HG03280 (cell line): Measurements from ENCODE around the gene AKT1S1.
"Not testable (repeated sequence)": the region's sequence is repeated elsewhere in the genome, so short reads cannot be mapped to it uniquely, and the experiment has no call there.

ENCODE experiments used
- ATAC-seq: cut with Tn5 transposase; IDR thresholded peaks from one replicate; pipeline ENCODE4 v1.9.1; 2021; ENCODE audit warnings: mild to moderate bottlenecking, moderate library complexity; ENCODE audit not compliant: unreplicated experiment

The AKT1S1 gene

DNA sequence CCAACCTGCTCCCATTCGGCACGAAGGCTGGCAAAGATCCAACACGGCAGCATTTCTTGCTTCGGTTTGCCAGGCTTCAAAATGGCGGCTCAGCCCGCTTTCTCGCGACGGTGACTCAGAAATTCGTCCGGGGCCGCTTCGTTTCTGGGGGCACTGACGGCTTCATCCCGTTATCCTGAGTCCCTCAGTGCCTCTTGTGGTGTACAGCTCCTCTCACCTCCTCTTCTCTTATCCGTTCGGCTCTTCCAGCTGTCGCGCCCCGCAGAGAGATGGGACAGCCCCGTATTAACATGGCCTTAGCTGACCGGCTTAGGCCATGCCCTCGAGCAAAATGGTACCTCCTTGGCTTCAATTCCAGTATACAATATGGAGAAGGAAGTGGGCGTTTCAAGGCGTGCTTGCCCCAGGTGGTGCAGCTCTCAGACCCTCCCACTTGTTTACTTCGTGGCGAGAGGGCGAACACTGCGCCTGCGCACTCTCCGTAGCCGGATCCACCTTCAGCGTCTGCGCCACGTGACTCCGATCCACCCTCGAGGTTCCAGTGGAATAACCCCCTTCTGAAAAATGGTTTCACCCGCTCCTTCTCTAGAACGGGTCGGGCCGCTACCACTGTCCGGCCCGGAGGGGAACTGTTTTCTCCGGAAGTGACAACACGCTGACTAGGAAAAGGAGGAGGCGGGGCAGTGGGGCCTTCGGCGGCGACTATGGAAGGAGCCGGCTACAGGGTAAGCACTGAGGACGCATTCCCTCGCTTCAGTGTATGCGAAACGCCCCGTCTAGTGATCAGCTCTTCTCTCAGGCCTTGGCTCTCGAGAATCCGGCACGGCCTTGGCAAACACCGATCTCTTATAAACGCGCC, at the start of gene AKT1S1, which contains the start of gene TBC1D17:
AKT1S1 (minus strand) TSS at position 336 of the 859 bp plus-strand sequence. CDS start 4,060 bp downstream, outside the sequence.
TBC1D17 (plus strand) TSS at position 683 of the 859 bp plus-strand sequence; CDS start at position 705, 22 bp downstream.
- ATAC-seq = peak; percentile 52

DNA sequence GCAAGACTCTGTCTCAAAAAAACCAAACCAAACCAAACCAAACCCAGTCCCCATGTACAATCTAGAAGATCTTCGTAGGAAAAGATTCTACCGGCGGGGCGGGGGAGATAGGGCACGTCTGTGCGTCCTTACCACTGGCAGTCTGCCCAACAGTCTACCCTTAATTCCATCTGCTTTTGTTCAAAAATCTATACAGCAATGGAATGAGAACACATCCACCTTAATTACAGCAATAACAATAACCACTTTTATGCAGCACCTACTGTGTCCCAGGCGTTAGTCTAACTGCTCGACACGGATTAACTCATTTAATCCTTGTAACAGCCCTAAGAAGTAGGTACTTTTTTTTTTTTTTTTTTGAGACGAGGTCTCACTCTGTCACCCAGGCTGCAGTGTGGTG, 49.4 kb upstream of the AKT1S1 start:
- ATAC-seq = no peak

DNA sequence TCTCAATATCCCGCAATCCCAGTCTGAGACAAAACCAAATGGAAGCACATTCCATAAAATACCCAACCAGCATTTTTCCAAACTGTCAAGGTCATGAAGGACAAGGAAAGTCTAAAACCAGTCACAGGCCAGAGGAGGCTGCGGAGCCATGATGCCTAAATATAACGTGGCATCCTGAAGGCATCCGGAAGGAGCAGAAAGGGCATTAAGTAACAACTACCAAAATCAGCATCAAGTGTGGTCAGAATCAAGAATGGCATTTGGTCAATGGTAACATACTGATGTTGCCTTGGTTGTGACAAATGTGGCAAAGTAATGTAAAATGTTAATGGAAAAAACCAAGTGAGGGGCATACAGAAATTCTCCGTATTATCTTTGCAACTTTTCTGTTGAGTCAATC, 48.3 kb upstream of the AKT1S1 start:
- ATAC-seq = no peak

DNA sequence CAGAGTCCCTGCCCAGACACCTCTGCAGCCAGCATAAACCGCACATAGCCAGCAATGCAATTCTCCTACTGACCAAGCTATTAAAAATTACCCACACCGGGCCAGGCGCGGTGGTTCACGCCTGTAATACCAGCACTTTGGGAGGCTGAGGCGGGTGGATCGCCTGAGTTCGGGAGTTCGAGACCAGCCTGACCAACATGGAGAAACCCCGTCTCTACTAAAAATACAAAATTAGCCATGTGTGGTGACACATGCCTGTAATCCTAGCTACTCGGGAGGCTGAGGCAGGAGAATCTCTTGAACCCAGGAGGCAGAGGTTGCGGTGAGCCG, 47.7 kb upstream of the AKT1S1 start:
- not testable (repeated sequence) for ATAC-seq

DNA sequence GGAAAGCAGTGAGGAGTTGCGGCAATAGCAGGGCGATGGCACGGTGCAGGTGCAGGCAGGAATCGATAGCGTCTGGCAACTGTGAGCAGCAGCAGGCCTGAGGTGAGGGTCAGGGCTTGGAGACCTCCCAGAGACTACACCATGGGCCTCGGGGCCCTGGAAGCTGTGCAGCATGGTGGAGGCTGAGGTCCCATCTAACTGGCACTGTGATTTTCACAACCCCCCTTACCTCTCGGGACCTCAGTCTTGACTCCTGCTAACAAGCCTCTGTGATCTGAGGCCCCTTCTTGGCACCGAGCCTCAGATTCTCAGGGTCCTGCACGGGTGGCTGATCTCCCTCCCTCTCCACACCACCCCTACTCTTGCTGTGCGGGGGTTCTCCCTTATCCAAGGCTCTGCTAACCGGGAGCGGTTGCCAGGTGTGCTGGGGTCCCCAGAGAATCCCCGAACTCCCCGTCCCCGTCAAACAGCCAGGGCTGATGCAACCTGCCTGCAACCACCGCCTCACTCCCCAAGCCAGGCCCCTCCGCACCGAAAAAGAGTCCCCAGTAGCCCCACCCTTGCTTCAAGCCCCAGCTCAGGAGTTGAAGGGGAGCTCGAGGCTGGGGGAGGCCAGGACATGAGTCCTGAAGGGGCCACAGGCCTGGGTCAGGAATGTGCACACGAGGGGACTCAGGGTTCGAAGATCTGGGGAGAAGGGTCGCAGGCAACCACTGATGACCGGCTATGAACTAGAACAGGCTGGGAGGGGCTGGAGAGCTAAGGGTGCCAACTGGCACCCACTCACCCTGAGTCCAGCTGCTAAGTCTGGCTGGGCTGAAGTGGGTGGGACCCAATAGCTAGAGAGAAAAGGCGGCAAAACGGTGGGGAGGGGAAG, 47.1 kb upstream of the AKT1S1 start:
- ATAC-seq = no peak

DNA sequence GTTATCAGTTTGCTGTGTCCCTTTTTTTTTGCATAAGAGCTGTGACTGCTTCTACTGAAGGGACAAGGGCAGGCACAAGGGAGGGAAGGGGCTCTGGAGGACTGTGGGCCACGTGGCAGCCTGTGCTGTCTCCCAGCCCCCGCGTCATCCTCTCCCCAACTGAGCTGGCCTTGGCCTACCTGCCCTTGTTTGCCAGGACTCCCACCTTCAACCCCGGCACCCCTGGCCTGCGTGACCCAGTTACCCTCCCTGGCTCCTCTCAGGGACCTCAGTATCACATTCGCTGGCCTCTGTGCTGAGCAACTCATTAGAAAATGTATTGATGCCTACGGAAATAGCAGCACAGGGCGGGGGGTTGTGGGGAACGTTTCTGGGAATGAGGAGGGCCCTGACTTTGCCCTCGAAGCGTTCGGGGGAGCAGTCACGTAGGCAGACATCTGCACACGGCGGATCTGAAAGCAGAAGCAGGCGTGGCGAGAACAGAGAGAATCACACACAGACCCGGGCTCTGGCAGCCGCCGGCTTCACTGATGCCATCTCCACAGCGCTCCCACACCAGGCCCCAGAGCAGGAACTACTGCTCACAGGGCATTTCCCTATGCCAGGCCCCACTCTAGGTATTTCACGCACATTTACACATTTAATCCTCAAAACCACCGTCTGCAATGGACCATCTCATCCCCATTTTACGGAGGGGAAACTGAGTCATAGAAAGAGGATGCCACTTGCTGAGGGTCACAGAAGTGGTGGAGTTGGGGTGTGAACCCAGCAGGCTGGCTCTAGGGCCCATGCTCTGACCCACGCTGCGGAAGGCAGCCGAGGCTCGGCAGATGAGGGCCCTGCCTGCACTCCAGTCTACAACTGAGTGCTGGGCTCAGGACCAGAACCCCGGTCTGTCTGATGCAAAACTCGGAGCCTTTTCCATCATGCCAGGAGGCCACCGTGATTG, 46.2 kb upstream of the AKT1S1 start:
- no peak for ATAC-seq

DNA sequence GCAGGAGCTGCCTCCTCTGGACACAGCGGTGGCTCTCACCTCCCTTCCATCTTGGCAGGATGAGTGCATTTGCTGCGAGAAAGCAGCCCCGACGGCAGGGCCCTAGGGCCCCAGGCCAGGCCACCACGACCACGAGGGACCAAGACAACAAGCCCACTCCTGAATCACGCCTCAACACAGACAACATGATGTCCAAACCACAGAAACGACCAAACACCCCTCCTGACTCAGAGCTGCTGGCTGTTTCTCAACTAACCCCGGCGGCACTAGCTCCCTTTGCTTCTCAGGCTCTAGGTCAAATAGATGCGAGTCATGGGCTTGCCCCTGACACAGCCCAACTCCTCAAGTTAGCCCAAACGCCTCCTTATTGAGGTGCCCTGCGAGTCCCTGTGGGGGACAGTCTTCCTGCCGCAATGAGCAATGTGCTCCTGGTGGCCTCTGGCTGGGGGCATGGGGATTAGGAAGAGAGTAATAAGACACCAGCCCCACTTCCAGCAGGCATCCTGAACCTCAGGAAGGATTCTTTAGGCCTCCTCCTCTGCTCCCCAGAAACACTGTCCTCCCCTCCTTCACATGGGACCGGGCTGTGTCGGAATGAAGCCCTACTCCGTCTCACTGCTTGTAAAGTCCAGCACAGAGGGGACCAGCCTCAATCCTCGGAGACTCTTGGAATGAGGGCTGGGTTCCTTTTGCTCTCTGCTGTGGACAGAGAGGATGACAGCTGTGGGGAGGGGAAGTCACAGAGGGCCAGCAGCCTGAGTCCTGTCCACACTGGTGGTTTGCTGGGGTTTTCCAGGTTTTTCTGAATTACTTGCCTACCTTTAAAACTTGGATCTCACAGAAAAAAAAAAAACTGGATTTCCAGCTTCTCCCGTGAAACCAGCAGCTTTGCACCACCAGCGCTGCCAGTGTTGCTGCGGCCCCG, 45.0 kb upstream of the AKT1S1 start:
- no peak for ATAC-seq

DNA sequence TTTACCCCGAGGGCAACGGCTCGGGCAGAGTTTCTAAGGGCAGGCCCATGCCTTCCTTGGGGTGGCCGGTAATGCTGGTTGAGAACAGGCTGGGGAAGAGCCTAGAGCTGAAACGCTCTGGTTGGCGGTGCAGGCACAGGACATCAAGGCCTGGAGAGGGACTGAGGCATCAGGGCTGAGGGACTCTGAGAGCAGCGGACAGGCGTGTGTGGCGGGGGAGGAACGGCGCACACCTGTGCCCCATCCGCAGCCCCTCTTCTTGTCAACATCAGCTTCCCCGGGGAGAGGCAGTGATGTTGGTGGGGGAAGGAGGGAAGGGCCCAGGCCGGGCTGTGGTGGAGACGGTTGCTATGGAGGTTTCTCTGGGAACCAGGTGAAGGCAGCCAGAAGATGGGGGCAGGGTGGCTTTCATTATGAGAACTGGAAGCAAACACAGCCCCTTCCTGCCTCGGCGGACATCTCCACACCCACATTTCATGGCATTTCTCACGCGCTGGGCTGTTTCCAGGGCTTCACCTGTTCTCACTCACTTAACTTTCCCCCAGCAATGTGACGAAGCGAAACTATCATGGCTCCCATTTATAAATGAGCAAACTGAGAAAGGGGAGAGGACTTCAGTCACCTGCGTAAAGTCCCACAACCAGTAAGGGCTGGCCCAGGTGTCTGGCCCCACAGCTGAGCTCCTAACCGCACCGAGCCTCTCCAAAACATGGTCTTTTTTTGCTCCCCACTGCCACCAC, 43.6 kb upstream of the AKT1S1 start:
- no peak for ATAC-seq

DNA sequence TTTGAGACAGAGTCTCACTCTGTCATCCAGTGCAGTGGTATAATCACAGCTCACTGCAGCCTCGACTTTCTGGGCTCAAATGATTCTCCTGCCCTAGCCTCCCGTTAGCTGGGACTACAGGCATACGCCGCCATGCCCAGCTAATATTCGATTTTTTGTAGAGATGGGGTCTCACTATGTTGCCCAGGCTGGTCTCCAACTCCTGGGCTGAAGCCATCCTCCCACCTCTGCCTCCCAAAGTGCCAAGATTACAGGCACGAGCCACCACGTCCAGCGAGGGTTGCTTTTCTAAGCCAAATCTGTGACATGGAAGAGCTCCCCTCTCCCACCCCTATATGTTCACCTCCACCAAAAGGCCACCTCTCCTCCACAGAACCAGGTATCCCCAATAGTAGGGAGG, 40.9 kb upstream of the AKT1S1 start:
- no peak for ATAC-seq

DNA sequence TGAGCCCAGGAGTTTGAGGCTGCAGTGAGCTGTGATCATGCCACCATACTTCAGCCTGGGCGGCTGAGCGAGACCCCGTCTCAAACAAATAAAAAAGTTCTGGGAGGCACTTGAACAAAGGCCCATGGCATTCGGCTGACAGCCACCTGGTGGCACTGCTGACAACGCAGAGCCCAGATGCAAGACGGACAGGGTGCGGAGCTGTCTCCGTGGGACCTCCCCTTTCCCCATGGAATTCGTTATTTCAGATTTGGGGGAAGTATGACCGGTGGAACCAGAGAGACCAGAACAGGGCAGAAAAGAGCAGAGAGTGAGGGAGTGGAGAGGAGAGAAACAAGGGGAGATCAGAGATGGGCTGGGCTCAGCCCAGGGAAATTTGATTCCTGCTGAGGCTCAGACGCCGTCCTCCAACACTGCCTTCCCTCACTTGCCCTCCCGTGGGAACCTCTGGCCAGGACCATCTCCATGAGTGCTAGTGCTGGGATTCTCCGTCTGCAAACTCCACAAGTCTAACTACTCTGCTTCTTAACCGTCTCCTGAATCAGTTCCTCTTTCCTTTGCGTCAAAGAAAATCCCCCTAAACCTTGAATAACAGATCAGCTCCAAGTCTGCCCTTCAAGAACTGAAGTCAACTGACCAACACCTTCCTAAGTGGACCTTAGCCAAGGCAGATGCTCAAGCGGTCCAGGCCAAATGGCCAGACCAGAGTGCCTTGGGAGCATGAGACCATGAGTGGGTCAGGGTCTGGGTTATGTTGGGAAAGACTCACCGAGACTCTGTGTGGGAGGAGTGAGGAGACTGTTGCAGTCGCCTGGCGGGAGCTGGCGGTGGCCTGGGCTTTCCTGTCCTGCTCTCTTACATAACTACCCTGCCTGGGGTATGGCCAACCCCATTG, 39.9 kb upstream of the AKT1S1 start:
- ATAC-seq = no peak

DNA sequence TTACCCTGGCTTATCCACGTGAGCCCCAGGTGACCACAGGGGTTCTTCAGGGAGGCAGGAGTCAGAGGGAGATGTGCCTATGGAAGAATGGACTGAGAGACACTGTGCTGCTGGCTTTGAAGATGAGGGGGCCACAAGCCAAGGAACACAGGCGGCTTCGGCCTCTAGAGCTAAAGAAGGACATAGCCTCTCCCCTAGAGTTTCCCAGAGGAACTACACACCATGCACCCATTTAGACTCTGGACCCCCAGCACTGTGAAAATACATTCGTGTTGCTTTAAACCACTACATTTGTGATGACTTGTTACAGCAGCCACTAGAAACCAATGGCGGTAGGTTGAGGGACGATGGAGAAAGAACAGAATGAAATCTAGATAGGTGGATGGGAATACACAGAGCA, 38.1 kb upstream of the AKT1S1 start:
- ATAC-seq = no peak

DNA sequence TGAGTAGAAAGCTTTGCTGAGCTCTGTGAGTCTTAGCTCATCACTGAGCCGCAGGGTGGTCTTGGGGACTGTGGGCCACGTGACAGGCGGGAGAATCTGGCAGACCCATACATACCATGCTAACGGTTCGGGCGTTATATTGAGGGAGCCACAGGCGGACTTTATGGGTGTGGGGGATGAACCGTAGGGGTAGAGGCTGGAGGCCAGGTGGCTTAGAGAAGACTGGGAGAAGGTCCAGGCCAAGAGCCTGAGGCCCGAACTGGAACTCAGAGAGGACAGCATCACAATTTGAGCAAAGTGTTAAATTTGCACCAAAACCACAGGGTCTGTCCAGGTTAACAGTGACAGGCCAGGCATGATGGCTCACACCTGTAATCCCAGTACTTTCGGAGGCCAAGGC, 36.6 kb upstream of the AKT1S1 start:
- ATAC-seq = no peak

DNA sequence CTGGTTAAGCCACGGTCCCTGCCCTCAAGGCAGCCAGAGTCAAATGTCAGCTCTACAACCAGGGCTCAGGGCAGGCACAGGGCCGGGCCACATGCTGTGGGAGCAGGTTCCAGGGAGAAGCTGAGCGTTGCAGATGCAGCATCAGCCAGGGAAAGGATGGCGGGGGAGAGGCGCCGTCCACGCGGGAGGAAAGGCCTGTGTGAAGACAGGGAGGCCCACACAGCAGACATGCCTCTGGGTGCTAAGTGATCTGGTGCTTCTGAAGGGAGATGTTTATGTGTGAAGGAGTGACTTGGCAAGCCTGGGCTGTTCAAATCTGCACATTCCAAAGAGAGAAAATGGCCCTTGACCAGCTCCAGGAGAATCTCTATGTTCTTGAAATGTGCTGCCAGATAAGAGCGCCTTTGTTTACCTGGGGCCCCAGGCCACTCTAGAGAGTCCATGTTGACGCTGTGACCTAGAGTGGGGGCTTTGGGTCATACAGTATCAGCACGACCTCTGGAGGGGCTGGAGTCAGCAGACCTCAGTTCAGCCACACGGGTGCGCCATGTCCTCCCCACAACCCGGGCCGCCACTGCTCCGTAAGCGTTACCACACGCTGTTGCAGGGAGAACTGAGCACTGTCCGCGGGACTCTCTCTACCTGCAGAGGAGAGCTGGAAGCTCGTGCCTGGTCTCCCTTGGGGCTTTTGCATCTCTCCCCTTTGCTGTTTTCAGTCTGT, 36.0 kb upstream of the AKT1S1 start:
- ATAC-seq = no peak

DNA sequence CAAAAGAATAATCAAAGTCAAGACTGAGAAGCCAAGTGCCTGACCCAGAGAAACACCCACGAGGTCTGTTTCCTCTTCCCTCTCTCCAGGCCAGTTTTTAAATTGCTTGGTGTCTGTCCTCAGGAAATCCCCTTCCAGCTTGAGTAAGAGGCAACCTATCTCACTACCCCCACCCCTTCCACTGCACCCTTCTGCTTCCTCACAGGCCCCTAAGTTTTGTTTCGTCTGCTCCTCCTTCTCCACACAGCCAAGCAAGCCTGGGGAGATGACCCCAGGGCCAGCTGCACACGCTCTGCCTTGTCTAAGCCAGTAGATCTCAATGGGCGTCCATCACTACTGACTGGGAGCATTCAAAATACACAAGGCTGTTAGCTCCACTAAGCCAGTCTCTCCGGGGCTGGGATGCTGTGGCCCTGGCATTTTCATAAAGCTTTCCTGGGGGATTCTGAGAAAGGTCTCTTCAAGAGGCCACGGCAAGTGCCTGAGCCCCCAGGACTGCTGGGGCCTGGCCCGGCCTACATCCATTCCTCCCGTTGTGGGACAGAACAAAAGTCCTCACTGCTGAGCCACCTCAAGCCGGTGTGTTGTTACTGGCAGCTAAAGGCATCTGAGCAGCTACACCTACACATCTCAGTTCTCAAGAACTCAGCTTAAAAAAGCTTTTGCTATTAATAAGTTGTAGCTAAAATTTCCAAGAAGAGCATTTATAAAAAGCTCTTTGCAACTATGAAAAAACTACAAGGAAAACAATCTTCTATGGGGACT, 34.4 kb upstream of the AKT1S1 start:
- no peak for ATAC-seq

DNA sequence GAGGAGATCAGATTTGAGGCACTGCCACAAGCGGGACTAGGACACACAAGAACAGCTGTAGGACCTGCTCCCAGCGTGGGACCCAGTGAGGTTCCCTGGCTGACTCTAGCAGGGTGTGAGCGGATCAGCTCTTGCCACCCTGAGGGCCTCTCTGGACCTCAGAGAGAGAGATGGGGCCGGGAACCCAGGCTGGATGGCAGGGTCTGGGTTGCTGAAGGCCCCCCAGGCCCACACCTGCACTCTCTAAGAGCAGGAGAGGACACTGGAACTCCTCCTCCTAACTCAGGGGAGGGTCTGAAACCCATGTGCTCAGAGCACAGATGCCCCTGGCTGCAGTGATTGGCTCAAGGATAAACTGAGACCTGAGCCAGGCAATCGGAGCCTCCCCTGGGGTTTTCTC, 33.0 kb upstream of the AKT1S1 start:
- ATAC-seq = no peak
